Rectal smooth muscle tissue (tissue), 1 donor: Measurements from ENCODE around the gene ATXN7L3.

ENCODE experiments used
- H3K27ac ChIP-seq: one replicate; pipeline ENCODE4 v1.7.0; 2013; ENCODE audit warnings: low read depth, low read length, inconsistent platforms
- H3K27me3 ChIP-seq: one replicate; pipeline ENCODE4 v1.7.0; 2013; ENCODE audit warnings: low read length; ENCODE audit not compliant: control insufficient read depth, insufficient read depth
- H3K36me3 ChIP-seq: one replicate; pipeline ENCODE4 v1.7.0; 2013; ENCODE audit warnings: low read length; ENCODE audit not compliant: control insufficient read depth, insufficient read depth
- H3K4me1 ChIP-seq: one replicate; pipeline ENCODE4 v1.7.0; 2013; ENCODE audit warnings: low read length; ENCODE audit not compliant: control insufficient read depth, insufficient read depth
- H3K4me3 ChIP-seq: one replicate; pipeline ENCODE4 v1.7.0; 2013; ENCODE audit warnings: low read length
- H3K9ac ChIP-seq: one replicate; pipeline ENCODE4 v1.7.0; 2013; ENCODE audit warnings: low read length

ATXN7L3 gene

GRCh38 chr17:44214896-44215295 is 15.2 kb upstream of the ATXN7L3 start:
- Histone ChIP-seq H3K27me3 (no peaks in the 10 kb centered on the region), H3K4me3 (no peak overlapping the region), H3K27ac (no peak overlapping the region), H3K9ac (no peak overlapping the region), H3K4me1 (peaks cover 15% of the 10 kb centered on the region), H3K36me3 (peaks cover 44% of the 10 kb centered on the region)

GRCh38 chr17:44214230-44214494 is 14.5 kb upstream of the ATXN7L3 start:
- peaks cover 16% of the 10 kb centered on the region for H3K4me1 ChIP-seq
- peaks cover 51% of the 10 kb centered on the region for H3K36me3 ChIP-seq

GRCh38 chr17:44213403-44214229 is 13.9 kb upstream of the ATXN7L3 start:
- H3K4me3 ChIP-seq: no peak overlapping the region
- peaks cover 16% of the 10 kb centered on the region for H3K4me1 ChIP-seq
- no peaks in the 10 kb centered on the region for H3K27me3 ChIP-seq
- H3K36me3 ChIP-seq: peaks cover 53% of the 10 kb centered on the region
- H3K27ac ChIP-seq: no peak overlapping the region
- H3K9ac ChIP-seq: no peak overlapping the region

More at GRCh38 chr17:44214230-44214494, 14.5 kb upstream of the ATXN7L3 start:
- Histone ChIP-seq H3K9ac (no peak overlapping the region), H3K4me3 (no peak overlapping the region), H3K27me3 (no peaks in the 10 kb centered on the region), H3K27ac (no peak overlapping the region)

GRCh38 chr17:44212507-44213402 is 13.1 kb upstream of the ATXN7L3 start:
- H3K4me1 ChIP-seq: peaks cover 12% of the 10 kb centered on the region
- no peaks in the 10 kb centered on the region for H3K27me3 ChIP-seq
- H3K27ac ChIP-seq: no peak overlapping the region
- H3K9ac ChIP-seq: no peak overlapping the region
- no peak overlapping the region for H3K4me3 ChIP-seq
- H3K36me3 ChIP-seq: peaks cover 59% of the 10 kb centered on the region

GRCh38 chr17:44211281-44212265 is 11.9 kb upstream of the ATXN7L3 start:
- H3K4me1 ChIP-seq: peaks cover 8% of the 10 kb centered on the region
- no peak overlapping the region for H3K4me3 ChIP-seq
- no peaks in the 10 kb centered on the region for H3K27me3 ChIP-seq
- no peak overlapping the region for H3K27ac ChIP-seq
- no peak overlapping the region for H3K9ac ChIP-seq
- peaks cover 63% of the 10 kb centered on the region for H3K36me3 ChIP-seq

- H3K9ac ChIP-seq: peak overlapping the region; percentile 0
- H3K4me1 ChIP-seq: peaks cover 8% of the 10 kb centered on the region
- peak overlapping the region; percentile 47 for H3K27ac ChIP-seq
- peaks cover 53% of the 10 kb centered on the region for H3K36me3 ChIP-seq
- peak overlapping the region; percentile 25 for H3K4me3 ChIP-seq
- H3K27me3 ChIP-seq: no peaks in the 10 kb centered on the region
Measured at GRCh38 chr17:44210342-44211192, 10.9 kb upstream of the ATXN7L3 start.

- H3K27me3 ChIP-seq: no peaks in the 10 kb centered on the region
- H3K9ac ChIP-seq: peak overlapping the region; percentile 0
- peak overlapping the region; percentile 25 for H3K4me3 ChIP-seq
- H3K36me3 ChIP-seq: peaks cover 46% of the 10 kb centered on the region
- peak overlapping the region; percentile 47 for H3K27ac ChIP-seq
- peaks cover 8% of the 10 kb centered on the region for H3K4me1 ChIP-seq
Measured at GRCh38 chr17:44209786-44210341, 10.2 kb upstream of the ATXN7L3 start.

GRCh38 chr17:44207743-44208142 is 8.1 kb upstream of the ATXN7L3 start:
- no peak overlapping the region for H3K4me3 ChIP-seq
- no peak overlapping the region for H3K9ac ChIP-seq
- H3K27me3 ChIP-seq: no peaks in the 10 kb centered on the region
- H3K36me3 ChIP-seq: peaks cover 33% of the 10 kb centered on the region
- H3K27ac ChIP-seq: no peak overlapping the region
- H3K4me1 ChIP-seq: peaks cover 8% of the 10 kb centered on the region

GRCh38 chr17:44207319-44207718 is 7.6 kb upstream of the ATXN7L3 start:
- no peak overlapping the region for H3K9ac ChIP-seq
- H3K27me3 ChIP-seq: no peaks in the 10 kb centered on the region
- H3K4me1 ChIP-seq: peaks cover 8% of the 10 kb centered on the region
- no peak overlapping the region for H3K4me3 ChIP-seq
- peaks cover 33% of the 10 kb centered on the region for H3K36me3 ChIP-seq
- no peak overlapping the region for H3K27ac ChIP-seq

GRCh38 chr17:44206825-44207155 is 7.1 kb upstream of the ATXN7L3 start:
- Histone ChIP-seq H3K27ac (no peak overlapping the region), H3K4me1 (peaks cover 8% of the 10 kb centered on the region), H3K27me3 (no peaks in the 10 kb centered on the region), H3K4me3 (no peak overlapping the region), H3K9ac (no peak overlapping the region), H3K36me3 (peaks cover 33% of the 10 kb centered on the region)
